ENCODE data around the gene HSFX1. TPM values are rescaled to one million over a fixed set of nuclear protein-coding genes. Genes with fewer than 3 reads are reported as not detected.
"Not testable (repeated sequence)": the region's sequence is repeated elsewhere in the genome, so short reads cannot be mapped to it uniquely, and the experiment has no call there.

HSFX1 gene
- total RNA-seq, 2 donors from 2014 or later: 0.50 to 0.56 TPM

DNA sequence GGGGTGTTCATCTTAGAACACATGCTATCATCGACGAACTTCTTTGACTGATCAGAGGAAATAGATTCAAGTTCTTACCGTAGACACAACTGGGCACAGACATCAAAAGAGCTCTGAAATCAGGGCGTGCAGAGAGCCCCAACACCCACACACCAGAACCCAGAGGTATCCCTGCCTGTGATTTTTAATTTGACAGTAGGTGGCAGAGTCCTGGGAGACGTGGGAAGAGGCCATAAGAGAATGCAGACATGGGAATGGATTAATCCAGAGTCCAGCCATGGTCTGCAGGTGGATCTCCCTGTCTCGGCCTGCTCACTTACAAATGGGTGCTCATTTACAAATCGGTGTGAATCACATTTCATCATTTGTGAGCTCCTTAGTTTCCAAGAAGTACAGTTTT lies 4.1 kb downstream of the HSFX1 start:
- ATAC-seq (replicated peaks); H3K4me3 Mint-ChIP-seq; H3K9me3 Mint-ChIP-seq; H3K27me3 Mint-ChIP-seq; H3K27ac Mint-ChIP-seq; H3K4me1 Mint-ChIP-seq; H3K36me3 Mint-ChIP-seq (ENCODE audit: low read depth): not testable (repeated sequence)

DNA sequence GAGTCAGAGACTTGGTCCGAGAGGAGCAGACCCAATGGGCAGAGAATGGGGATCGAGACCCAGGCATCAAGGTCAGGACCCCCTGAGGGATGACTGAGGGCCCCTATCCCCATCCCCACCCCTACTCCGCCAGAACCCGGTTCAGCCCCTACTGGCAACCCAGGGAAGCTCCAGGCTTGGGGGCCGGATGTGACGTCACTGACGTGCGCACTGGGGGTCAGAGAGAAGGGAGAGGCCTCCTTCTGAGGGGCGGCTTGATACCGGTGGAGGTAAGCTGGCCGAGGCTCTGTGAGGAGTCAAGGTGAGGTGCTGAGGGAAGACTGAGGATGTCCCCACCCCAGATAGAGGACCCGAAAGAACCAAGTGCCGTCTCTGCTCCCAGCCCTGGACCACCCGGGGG lies 7.9 kb downstream of the HSFX1 start, which contains the start of gene MAGEA9:
TSS of gene MAGEA9 (plus strand) at position 204 of the 400 bp plus-strand sequence. CDS start 4,281 bp downstream, outside the sequence.
- H3K9me3 Mint-ChIP-seq; H3K27ac Mint-ChIP-seq; H3K36me3 Mint-ChIP-seq (ENCODE audit: low read depth); ATAC-seq (replicated peaks); H3K27me3 Mint-ChIP-seq; H3K4me3 Mint-ChIP-seq; H3K4me1 Mint-ChIP-seq: not testable (repeated sequence)

DNA sequence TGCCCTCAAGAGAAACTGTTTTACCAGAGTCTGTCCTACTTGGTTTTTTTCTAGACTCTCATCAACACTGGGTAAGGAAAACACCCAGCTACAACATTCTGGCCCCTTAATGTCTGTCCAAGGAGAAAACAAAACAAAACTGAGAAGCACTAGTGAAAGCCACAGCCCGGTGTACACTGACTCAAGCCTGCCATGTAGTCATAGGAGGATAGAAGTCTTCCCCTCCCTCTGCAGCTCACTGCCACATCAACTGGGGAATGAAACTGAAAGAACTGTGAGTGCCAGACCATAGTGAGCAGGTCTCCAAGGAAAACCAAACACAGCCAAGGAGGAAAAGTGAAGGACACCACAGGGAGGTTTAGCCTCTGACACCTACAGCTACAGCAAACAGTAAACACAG lies 21.7 kb downstream of the HSFX1 start:
- peak; percentile 97 for ATAC-seq (replicated peaks)
- H3K4me3 Mint-ChIP-seq; H3K9me3 Mint-ChIP-seq; H3K36me3 Mint-ChIP-seq (ENCODE audit: low read depth); H3K27me3 Mint-ChIP-seq; H3K27ac Mint-ChIP-seq: not testable (repeated sequence)
- peaks cover 16% of the 10 kb centered on the region for H3K4me1 Mint-ChIP-seq

DNA sequence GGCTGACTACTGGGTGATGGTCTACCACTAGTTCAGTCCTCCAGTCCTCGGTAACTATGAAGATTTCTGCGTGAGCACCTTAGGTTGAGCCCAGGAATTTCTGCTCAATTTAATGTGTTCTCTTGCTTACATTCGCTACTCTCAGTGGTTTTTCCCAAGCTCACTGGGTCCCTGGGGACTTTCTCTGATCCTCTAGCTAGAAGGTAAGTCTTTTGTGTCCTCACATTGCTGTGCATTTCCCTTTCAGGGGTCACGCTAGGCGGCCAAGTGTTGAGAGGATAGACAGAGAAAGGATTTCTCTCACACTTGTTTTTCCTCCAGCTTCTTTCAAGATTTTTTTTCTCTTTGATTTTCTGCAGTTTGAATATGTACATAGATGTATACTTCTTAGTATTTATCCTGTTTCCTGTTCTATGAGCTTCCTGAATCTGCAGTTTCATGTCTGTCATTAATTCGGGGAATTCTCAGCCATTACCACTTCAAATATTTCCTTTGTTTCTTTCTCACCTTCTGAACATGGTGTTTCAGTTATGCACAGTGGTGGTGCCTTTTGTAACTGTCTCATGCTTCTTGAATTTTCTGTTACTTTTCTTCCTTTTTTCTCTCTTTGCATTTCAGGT lies 25.3 kb downstream of the HSFX1 start:
- H3K27me3 Mint-ChIP-seq: no peaks in the 10 kb centered on the region

DNA sequence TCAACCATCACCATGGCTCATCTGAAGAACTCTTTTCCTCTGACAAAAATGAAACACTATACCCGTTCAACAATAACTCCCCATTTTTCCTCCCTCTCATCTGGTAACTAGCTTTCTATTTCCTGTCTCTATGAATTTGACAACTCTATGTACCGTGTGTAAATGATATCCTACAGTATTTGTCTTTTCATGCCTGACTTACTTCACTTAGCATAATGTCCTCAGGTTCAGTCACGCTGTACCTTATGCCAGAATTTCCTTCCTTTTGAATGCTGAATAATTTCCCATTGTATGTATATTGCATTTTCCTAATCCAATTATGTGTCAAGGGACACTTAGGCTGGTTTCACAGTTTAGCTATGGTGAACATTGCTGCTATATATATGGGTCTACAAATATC lies 26.1 kb downstream of the HSFX1 start:
- ATAC-seq (replicated peaks): no peak
- Mint-ChIP-seq H3K27ac (no peak overlapping the region), H3K9me3 (no peaks in the 10 kb centered on the region), H3K27me3 (no peaks in the 10 kb centered on the region), H3K4me3 (peak overlapping the region; percentile 34), H3K4me1 (peaks cover 16% of the 10 kb centered on the region), H3K36me3 (ENCODE audit: low read depth) (no peaks in the 10 kb centered on the region)

More for the DNA sequence above, 25.3 kb downstream of the HSFX1 start:
- no peaks in the 10 kb centered on the region for H3K36me3 Mint-ChIP-seq (ENCODE audit: low read depth)
- H3K9me3 Mint-ChIP-seq: no peaks in the 10 kb centered on the region
- H3K27ac Mint-ChIP-seq: no peak overlapping the region
- H3K4me3 Mint-ChIP-seq: peak overlapping the region; percentile 34
- H3K4me1 Mint-ChIP-seq: peaks cover 16% of the 10 kb centered on the region
- ATAC-seq (replicated peaks): no peak

DNA sequence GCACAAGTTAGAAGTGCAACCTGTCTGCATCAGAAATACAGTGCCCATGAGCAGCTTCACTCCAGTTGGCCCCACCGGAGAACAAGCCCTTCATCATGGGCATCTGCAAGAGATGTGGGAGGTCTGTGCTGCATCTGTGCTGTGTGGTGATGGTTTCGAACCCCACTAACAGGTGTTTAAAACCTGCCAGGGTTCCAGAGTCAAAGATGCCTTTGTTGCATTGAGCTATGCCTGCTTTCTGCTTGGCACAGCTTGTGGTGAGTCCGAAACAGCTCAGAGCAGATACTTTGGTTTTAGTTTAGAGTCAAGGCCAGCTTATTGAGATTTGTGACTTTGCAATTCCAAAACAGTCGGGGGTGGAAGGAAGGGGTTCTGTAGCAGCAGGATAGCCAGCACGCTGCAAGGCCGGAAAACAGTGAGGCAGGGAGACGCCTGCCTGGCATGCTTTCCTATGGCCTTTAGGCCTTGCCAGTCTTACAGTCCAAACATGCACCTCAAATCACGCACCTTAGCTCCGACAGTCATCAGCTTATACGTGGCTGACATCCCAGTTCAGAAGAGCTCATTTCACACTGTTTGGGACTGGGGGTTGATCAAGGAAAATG lies 29.7 kb downstream of the HSFX1 start:
- ATAC-seq (replicated peaks): no peak
- no peak overlapping the region for H3K4me3 Mint-ChIP-seq
- H3K9me3 Mint-ChIP-seq: no peaks in the 10 kb centered on the region
- H3K27ac Mint-ChIP-seq: no peak overlapping the region
- no peaks in the 10 kb centered on the region for H3K27me3 Mint-ChIP-seq
- H3K36me3 Mint-ChIP-seq (ENCODE audit: low read depth): no peaks in the 10 kb centered on the region
- H3K4me1 Mint-ChIP-seq: peaks cover 10% of the 10 kb centered on the region

DNA sequence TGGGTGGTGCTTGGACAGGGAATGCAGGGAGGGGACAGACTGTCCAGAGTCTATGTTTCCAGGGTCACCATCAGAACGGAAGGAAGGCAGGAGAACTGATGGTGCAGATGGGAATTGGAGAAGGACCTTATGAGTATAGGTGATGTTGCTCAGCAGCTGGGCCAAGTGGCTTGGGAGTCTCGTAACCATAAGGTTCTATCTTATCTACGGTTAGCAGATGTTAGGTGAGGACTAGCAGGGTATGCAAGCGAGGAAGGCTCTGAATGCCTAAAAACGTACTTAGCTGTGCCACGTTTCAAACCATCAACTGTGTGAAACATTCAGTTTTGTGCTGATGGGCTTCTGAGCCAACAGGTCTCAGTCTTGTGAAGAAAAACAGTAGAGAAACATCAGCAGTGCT lies 30.2 kb downstream of the HSFX1 start:
- Mint-ChIP-seq H3K4me3 (no peak overlapping the region), H3K27me3 (no peaks in the 10 kb centered on the region), H3K27ac (no peak overlapping the region), H3K36me3 (ENCODE audit: low read depth) (no peaks in the 10 kb centered on the region), H3K9me3 (no peaks in the 10 kb centered on the region), H3K4me1 (peaks cover 10% of the 10 kb centered on the region)
- ATAC-seq (replicated peaks): no peak

DNA sequence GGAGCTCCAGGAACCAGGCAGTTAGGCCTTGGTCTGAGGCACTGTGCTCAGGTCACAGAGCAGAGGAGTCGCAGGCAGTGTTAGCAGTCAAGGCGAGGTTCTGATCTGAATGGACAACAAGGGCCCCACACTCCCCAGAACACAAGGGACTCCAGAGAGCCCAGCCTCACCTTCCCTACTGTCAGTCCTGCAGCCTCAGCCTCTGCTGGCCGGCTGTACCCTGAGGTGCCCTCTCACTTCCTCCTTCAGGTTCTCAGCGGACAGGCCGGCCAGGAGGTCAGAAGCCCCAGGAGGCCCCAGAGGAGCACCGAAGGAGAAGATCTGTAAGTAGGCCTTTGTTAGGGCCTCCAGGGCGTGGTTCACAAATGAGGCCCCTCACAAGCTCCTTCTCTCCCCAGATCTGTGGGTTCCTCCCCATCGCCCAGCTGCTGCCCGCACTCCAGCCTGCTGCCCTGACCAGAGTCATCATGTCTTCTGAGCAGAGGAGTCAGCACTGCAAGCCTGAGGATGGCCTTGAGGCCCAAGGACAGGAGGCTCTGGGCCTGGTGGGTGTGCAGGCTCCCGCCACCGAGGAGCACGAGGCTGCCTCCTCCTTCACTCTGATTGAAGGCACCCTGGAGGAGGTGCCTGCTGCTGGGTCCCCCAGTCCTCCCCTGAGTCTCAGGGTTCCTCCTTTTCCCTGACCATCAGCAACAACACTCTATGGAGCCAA lies 34.0 kb downstream of the HSFX1 start:
- ATAC-seq (replicated peaks): no peak
- Mint-ChIP-seq H3K27me3 (no peaks in the 10 kb centered on the region), H3K4me1 (no peaks in the 10 kb centered on the region), H3K27ac (no peak overlapping the region), H3K36me3 (ENCODE audit: low read depth) (no peaks in the 10 kb centered on the region), H3K9me3 (no peaks in the 10 kb centered on the region), H3K4me3 (no peak overlapping the region)

DNA sequence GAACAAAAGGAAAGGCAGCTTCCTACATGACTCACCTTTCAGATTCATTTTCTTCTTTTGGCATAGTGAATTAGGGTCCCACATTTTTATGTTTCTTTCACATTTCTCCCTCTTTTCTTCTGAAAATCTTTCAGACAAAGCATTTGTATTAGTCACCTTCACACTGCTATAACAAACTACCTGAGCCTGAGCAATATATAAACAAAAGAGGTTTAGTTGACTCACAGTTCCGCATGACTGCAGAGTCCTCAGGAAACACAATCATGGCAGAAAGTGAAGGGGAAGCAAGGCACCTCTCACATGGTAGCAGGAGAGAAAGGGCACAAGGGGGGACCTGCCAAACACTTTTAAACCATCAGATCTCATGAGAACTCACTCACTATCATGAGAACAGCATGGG lies 44.8 kb downstream of the HSFX1 start:
- H3K27me3 Mint-ChIP-seq: peaks cover 4% of the 10 kb centered on the region
- H3K9me3 Mint-ChIP-seq: no peaks in the 10 kb centered on the region
- peak; percentile 74 for ATAC-seq (replicated peaks)
- H3K36me3 Mint-ChIP-seq (ENCODE audit: low read depth): no peaks in the 10 kb centered on the region
- H3K27ac Mint-ChIP-seq: no peak overlapping the region
- no peaks in the 10 kb centered on the region for H3K4me1 Mint-ChIP-seq
- no peak overlapping the region for H3K4me3 Mint-ChIP-seq

DNA sequence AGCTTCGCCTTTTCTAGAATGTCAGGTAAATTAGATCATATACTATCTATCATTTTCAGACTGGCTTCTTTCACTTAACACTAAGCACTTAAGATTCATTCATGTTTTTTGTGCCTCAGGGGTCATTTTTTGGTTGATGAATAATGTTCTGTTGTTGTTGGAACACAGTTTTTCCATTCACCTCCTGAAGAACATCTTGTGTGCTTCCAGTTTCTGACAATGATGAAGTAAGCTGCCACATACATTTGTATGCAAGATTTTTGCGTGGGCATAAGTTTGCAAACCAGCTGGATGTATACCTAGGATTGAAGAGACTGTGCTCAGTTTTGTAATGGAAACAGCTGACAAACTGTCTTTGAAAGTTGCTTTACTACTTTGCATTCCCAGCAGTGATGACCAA lies 45.5 kb downstream of the HSFX1 start:
- ATAC-seq (replicated peaks): no peak
- H3K27me3 Mint-ChIP-seq: peaks cover 4% of the 10 kb centered on the region
- no peaks in the 10 kb centered on the region for H3K36me3 Mint-ChIP-seq (ENCODE audit: low read depth)
- no peaks in the 10 kb centered on the region for H3K4me1 Mint-ChIP-seq
- H3K27ac Mint-ChIP-seq: no peak overlapping the region
- no peaks in the 10 kb centered on the region for H3K9me3 Mint-ChIP-seq
- no peak overlapping the region for H3K4me3 Mint-ChIP-seq

DNA sequence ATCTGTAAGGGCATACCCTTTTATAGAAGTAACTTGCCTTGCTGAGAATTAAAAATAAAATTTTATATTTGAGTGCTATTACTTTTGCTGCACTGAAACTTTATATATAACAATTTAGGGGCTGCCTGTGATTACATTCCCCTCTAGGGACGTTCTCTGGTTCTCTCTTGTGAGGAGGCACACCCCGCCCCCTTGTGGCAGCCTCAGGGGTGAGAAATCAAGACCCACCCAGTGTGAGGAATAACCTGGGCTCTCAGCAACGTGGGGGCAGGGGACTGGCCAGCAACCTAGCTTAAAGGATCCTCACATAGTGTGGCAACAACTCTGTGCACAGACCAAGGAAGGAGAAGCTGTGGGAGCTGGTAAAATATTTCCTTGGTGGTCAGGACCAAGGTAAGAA lies 51.6 kb downstream of the HSFX1 start:
- H3K4me1 Mint-ChIP-seq: peaks cover 10% of the 10 kb centered on the region
- ATAC-seq (replicated peaks): no peak
- H3K27ac Mint-ChIP-seq: no peak overlapping the region
- H3K9me3 Mint-ChIP-seq: no peaks in the 10 kb centered on the region
- no peak overlapping the region for H3K4me3 Mint-ChIP-seq
- peaks cover 4% of the 10 kb centered on the region for H3K27me3 Mint-ChIP-seq
- no peaks in the 10 kb centered on the region for H3K36me3 Mint-ChIP-seq (ENCODE audit: low read depth)

Other genes starting within 250 kb of the HSFX1 start
- gene EOLA1, start 233.1 kb upstream of the HSFX1 start, total RNA-seq: 10 to 100 TPM; 42.7 to 53.2 TPM
- gene HSFX3, start 224.1 kb upstream of the HSFX1 start, total RNA-seq: not detected
- gene MAGEA9B, start 186.6 kb upstream of the HSFX1 start, total RNA-seq: not detected
- not detected for gene HSFX2, start 178.8 kb upstream of the HSFX1 start, total RNA-seq
- gene TMEM185A, start 142.3 kb upstream of the HSFX1 start, total RNA-seq: 10 to 100 TPM; 15.1 to 18.3 TPM
- not detected for gene MAGEA11, start 62.0 kb upstream of the HSFX1 start, total RNA-seq
- not detected for gene MAGEA9, start 7.9 kb downstream of the HSFX1 start, total RNA-seq
- gene MAGEA8, start 107.1 kb downstream of the HSFX1 start, total RNA-seq: not detected
- gene HSFX4, start 155.5 kb downstream of the HSFX1 start, total RNA-seq: not detected
- 10 to 100 TPM; 31.0 to 42.3 TPM for gene EOLA2, start 164.4 kb downstream of the HSFX1 start, total RNA-seq